Measurements from ENCODE around the gene ABCF2.
A peak's percentile ranks its signal among the peaks of the same experiment; 100 is the strongest.

Gene ABCF2

GRCh38 chr7:151239837-151240459 lies 12.9 kb upstream of the ABCF2 start:
- Histone ChIP-seq H3K4me1 (ENCODE audit: control insufficient read depth in 2 of 2, insufficient read depth in 1 of 2, low read depth in 1 of 2, low read length in 2 of 2) (peaks cover 18% of the 10 kb centered on the region in 2 donors), H3K27ac (replicated peaks; ENCODE audit: low read length) (no peak overlapping the region), H2BK5ac (ENCODE audit: low read length) (no peak overlapping the region), H2AFZ (ENCODE audit: low read length) (no peak overlapping the region), H3K9ac (ENCODE audit: low read depth, low read length, poor library complexity) (no peak overlapping the region), H3K79me1 (ENCODE audit: low read depth, low read length) (peaks cover 8% of the 10 kb centered on the region), H3K4me2 (ENCODE audit: insufficient read depth, low read length, poor library complexity, severe bottlenecking) (no peak overlapping the region), H3K27me3 (ENCODE audit: control insufficient read depth in 3 of 3, insufficient read depth in 3 of 3, low read depth in 1 of 3, low read length in 3 of 3) (peaks cover 0 to 4% (median 0%) of the 10 kb centered on the region in 3 experiments), H3K23ac (ENCODE audit: low read depth, low read length, poor library complexity) (no peak overlapping the region), H3K18ac (ENCODE audit: low read length) (no peak overlapping the region), H2BK15ac (ENCODE audit: low read length) (no peak overlapping the region), H4K8ac (ENCODE audit: low read depth, low read length) (no peak overlapping the region), H3K9me3 (replicated peaks in 1 of 2; ENCODE audit: control insufficient read depth in 2 of 2, insufficient read depth in 1 of 2, low read depth in 1 of 2, low read length in 2 of 2) (no peaks in the 10 kb centered on the region), H3K4ac (ENCODE audit: low read length) (no peak overlapping the region), H3K4me3 (ENCODE audit: low read length in 2 of 2) (no peak overlapping the region), H2BK12ac (ENCODE audit: low read length) (no peak overlapping the region), H2BK120ac (ENCODE audit: low read depth, low read length) (no peak overlapping the region), H4K91ac (ENCODE audit: low read depth, low read length, poor library complexity) (no peak overlapping the region), H2AK5ac (ENCODE audit: low read depth, low read length) (no peak overlapping the region), H3K36me3 (replicated peaks in 1 of 2; ENCODE audit: control insufficient read depth in 2 of 2, insufficient read depth in 2 of 2, low read length in 2 of 2) (peaks cover 33 to 80% of the 10 kb centered on the region in 2 donors), H3K14ac (ENCODE audit: low read length) (no peak overlapping the region)
- DNase-seq (ENCODE audit: low spot score): no peak
- WGBS, 2 donors (ENCODE audit: extremely low coverage in 2 of 2, insufficient read length in 2 of 2, insufficient replicate concordance in 1 of 2): no CpG with 5 or more reads among the region's 11 CpGs

GRCh38 chr7:151238924-151239836 lies 12.2 kb upstream of the ABCF2 start:
- Histone ChIP-seq H4K8ac (ENCODE audit: low read depth, low read length) (no peak overlapping the region), H3K79me1 (ENCODE audit: low read depth, low read length) (peaks cover 8% of the 10 kb centered on the region), H2BK5ac (ENCODE audit: low read length) (no peak overlapping the region), H3K4me3 (ENCODE audit: low read length in 2 of 2) (no peak overlapping the region), H3K23ac (ENCODE audit: low read depth, low read length, poor library complexity) (no peak overlapping the region), H2BK12ac (ENCODE audit: low read length) (no peak overlapping the region), H3K4me1 (ENCODE audit: control insufficient read depth in 2 of 2, insufficient read depth in 1 of 2, low read depth in 1 of 2, low read length in 2 of 2) (peaks cover 13 to 17% of the 10 kb centered on the region in 2 donors), H3K4me2 (ENCODE audit: insufficient read depth, low read length, poor library complexity, severe bottlenecking) (no peak overlapping the region), H3K27me3 (ENCODE audit: control insufficient read depth in 3 of 3, insufficient read depth in 3 of 3, low read depth in 1 of 3, low read length in 3 of 3) (no peaks in the 10 kb centered on the region), H3K36me3 (replicated peaks in 1 of 2; ENCODE audit: control insufficient read depth in 2 of 2, insufficient read depth in 2 of 2, low read length in 2 of 2) (peaks cover 34 to 86% of the 10 kb centered on the region in 2 donors), H3K9me3 (replicated peaks in 1 of 2; ENCODE audit: control insufficient read depth in 2 of 2, insufficient read depth in 1 of 2, low read depth in 1 of 2, low read length in 2 of 2) (no peaks in the 10 kb centered on the region), H3K18ac (ENCODE audit: low read length) (no peak overlapping the region), H2BK15ac (ENCODE audit: low read length) (no peak overlapping the region), H3K14ac (ENCODE audit: low read length) (no peak overlapping the region), H3K9ac (ENCODE audit: low read depth, low read length, poor library complexity) (no peak overlapping the region), H3K27ac (replicated peaks; ENCODE audit: low read length) (no peak overlapping the region), H3K4ac (ENCODE audit: low read length) (no peak overlapping the region), H2AFZ (ENCODE audit: low read length) (no peak overlapping the region), H2BK120ac (ENCODE audit: low read depth, low read length) (no peak overlapping the region), H2AK5ac (ENCODE audit: low read depth, low read length) (no peak overlapping the region), H4K91ac (ENCODE audit: low read depth, low read length, poor library complexity) (no peak overlapping the region)
- WGBS, 2 donors (ENCODE audit: extremely low coverage in 2 of 2, insufficient read length in 2 of 2, insufficient replicate concordance in 1 of 2): no CpG with 5 or more reads among the region's 25 CpGs
- DNase-seq (ENCODE audit: low spot score): no peak

- H3K4me3 ChIP-seq (ENCODE audit: low read length in 2 of 2): no peak overlapping the region
- H4K91ac ChIP-seq (ENCODE audit: low read depth, low read length, poor library complexity): no peak overlapping the region
- H3K36me3 ChIP-seq (replicated peaks in 1 of 2; ENCODE audit: control insufficient read depth in 2 of 2, insufficient read depth in 2 of 2, low read length in 2 of 2): peaks cover 34 to 87% of the 10 kb centered on the region in 2 donors
- H2BK120ac ChIP-seq (ENCODE audit: low read depth, low read length): no peak overlapping the region
- H3K79me1 ChIP-seq (ENCODE audit: low read depth, low read length): peaks cover 11% of the 10 kb centered on the region
- H3K27ac ChIP-seq (replicated peaks; ENCODE audit: low read length): no peak overlapping the region
- no peak overlapping the region for H2AK5ac ChIP-seq (ENCODE audit: low read depth, low read length)
- H3K4ac ChIP-seq (ENCODE audit: low read length): no peak overlapping the region
- H2BK15ac ChIP-seq (ENCODE audit: low read length): no peak overlapping the region
- H3K23ac ChIP-seq (ENCODE audit: low read depth, low read length, poor library complexity): peak overlapping the region; percentile 10
- H3K9ac ChIP-seq (ENCODE audit: low read depth, low read length, poor library complexity): no peak overlapping the region
- no CpG with 5 or more reads among the region's 17 CpGs for WGBS, 2 donors (ENCODE audit: extremely low coverage in 2 of 2, insufficient read length in 2 of 2, insufficient replicate concordance in 1 of 2)
- no peak for DNase-seq (ENCODE audit: low spot score)
- no peaks in the 10 kb centered on the region for H3K9me3 ChIP-seq (replicated peaks in 1 of 2; ENCODE audit: control insufficient read depth in 2 of 2, insufficient read depth in 1 of 2, low read depth in 1 of 2, low read length in 2 of 2)
- peaks cover 11 to 12% of the 10 kb centered on the region in 2 donors for H3K4me1 ChIP-seq (ENCODE audit: control insufficient read depth in 2 of 2, insufficient read depth in 1 of 2, low read depth in 1 of 2, low read length in 2 of 2)
- no peak overlapping the region for H3K14ac ChIP-seq (ENCODE audit: low read length)
- H2BK12ac ChIP-seq (ENCODE audit: low read length): no peak overlapping the region
- no peak overlapping the region for H3K4me2 ChIP-seq (ENCODE audit: insufficient read depth, low read length, poor library complexity, severe bottlenecking)
- H4K8ac ChIP-seq (ENCODE audit: low read depth, low read length): no peak overlapping the region
- H3K18ac ChIP-seq (ENCODE audit: low read length): no peak overlapping the region
- no peak overlapping the region for H2AFZ ChIP-seq (ENCODE audit: low read length)
- no peak overlapping the region for H2BK5ac ChIP-seq (ENCODE audit: low read length)
- H3K27me3 ChIP-seq (ENCODE audit: control insufficient read depth in 3 of 3, insufficient read depth in 3 of 3, low read depth in 1 of 3, low read length in 3 of 3): no peaks in the 10 kb centered on the region
Observed at GRCh38 chr7:151238190-151238810, 11.3 kb upstream of the ABCF2 start.

Data from neuronal stem cell (in vitro differentiated cells).